Globus pallidus (tissue), 1 donor: Measurements from ENCODE around the gene ORM1.

ENCODE experiments used
- DNase-seq: peaks from one replicate; pipeline ENCODE4 v3.0.0-alpha.2; 2015; ENCODE audit warnings: low spot score

Gene ORM1

GRCh38 chr9:114287763-114288192 lies 35.1 kb upstream of the ORM1 start:
- DNase-seq: no peak

- DNase-seq: no peak
These were observed 34.5 kb upstream of the ORM1 start for GRCh38 chr9:114288193-114289091.

- no peak for DNase-seq
These were observed 33.8 kb upstream of the ORM1 start for GRCh38 chr9:114289106-114289505.

- DNase-seq: no peak
These were observed 33.1 kb upstream of the ORM1 start for GRCh38 chr9:114289571-114290481.

- no peak for DNase-seq
These were observed 32.3 kb upstream of the ORM1 start for GRCh38 chr9:114290561-114290986.

GRCh38 chr9:114291064-114291474 lies 31.8 kb upstream of the ORM1 start:
- peak; percentile 54 for DNase-seq

GRCh38 chr9:114291886-114292590 lies 30.9 kb upstream of the ORM1 start:
- no peak for DNase-seq

- no peak for DNase-seq
These were observed 28.2 kb upstream of the ORM1 start for GRCh38 chr9:114294664-114295063.

- DNase-seq: no peak
These were observed 26.6 kb upstream of the ORM1 start for GRCh38 chr9:114296338-114296737.

- no peak for DNase-seq
These were observed 23.4 kb upstream of the ORM1 start for GRCh38 chr9:114299286-114300152.

- no peak for DNase-seq
These were observed 22.6 kb upstream of the ORM1 start for GRCh38 chr9:114300153-114300845.

GRCh38 chr9:114300846-114301797 lies 21.8 kb upstream of the ORM1 start:
- no peak for DNase-seq

GRCh38 chr9:114301798-114302565 lies 20.9 kb upstream of the ORM1 start:
- no peak for DNase-seq

- no peak for DNase-seq
These were observed 20.2 kb upstream of the ORM1 start for GRCh38 chr9:114302727-114303126.

- no peak for DNase-seq
These were observed 19.3 kb upstream of the ORM1 start for GRCh38 chr9:114303571-114303970.

GRCh38 chr9:114303977-114304376 lies 18.9 kb upstream of the ORM1 start:
- DNase-seq: no peak

- no peak for DNase-seq
These were observed 18.3 kb upstream of the ORM1 start for GRCh38 chr9:114304416-114305188.

- no peak for DNase-seq
These were observed 15.0 kb upstream of the ORM1 start for GRCh38 chr9:114307899-114308267.
